H1 (cell line): ENCODE results near the gene SLC12A8. TPM values are rescaled to one million over a fixed set of nuclear protein-coding genes. Genes with fewer than 3 reads are reported as not detected.
A peak's percentile ranks its signal among the peaks of the same experiment; 100 is the strongest.

Experiments used
- CTCF ChIA-PET: fragments of 300-600 bp; sonication (Branson Sonifier 250); formaldehyde crosslinking; loops from one replicate; lab custom pipeline; 2021; ENCODE audit not compliant: partially characterized antibody; lab: Charles Lee
- POLR2A ChIA-PET: fragments of 300-600 bp; sonication (Branson Sonifier 250); formaldehyde crosslinking; loops from one replicate; lab custom pipeline; 2021; ENCODE audit warnings: inconsistent platforms; ENCODE audit not compliant: partially characterized antibody; lab: Charles Lee
- DNase-seq, 2 experiments: peaks; one replicate each; pipeline versions ENCODE4 v3.0.0 to v3.0.0-alpha.2; 2010 to 2022; ENCODE audit warnings: low spot score in 2 of 2, low read depth in 1 of 2, mixed read lengths in 1 of 2
- FAIRE-seq: peaks from 2 replicates; lab custom pipeline; 2011; peaks lifted over from hg19 to GRCh38; lab: Jason Lieb, UNC
- H2AFZ ChIP-seq: 2 replicates; pipeline ENCODE4 v1.8.1; 2012; ENCODE audit warnings: low read length, inconsistent platforms
- H2AK5ac ChIP-seq: 2 replicates; pipeline ENCODE4 v1.6.1; 2013; ENCODE audit warnings: low read depth, low read length
- H2BK120ac ChIP-seq: replicated peaks from 2 replicates; pipeline ENCODE3; 2013; ENCODE audit warnings: low read depth, low read length, inconsistent platforms
- H2BK12ac ChIP-seq: 2 replicates; pipeline ENCODE4 v1.6.1; 2013; ENCODE audit warnings: low read depth, low read length
- H2BK15ac ChIP-seq: 2 replicates; pipeline ENCODE4 v1.6.1; 2013; ENCODE audit warnings: low read length
- H2BK20ac ChIP-seq: 2 replicates; pipeline ENCODE4 v1.6.1; 2013; ENCODE audit warnings: low read length
- H2BK5ac ChIP-seq: 2 replicates; pipeline ENCODE4 v1.6.1; 2013; ENCODE audit warnings: low read depth, low read length
- H3K14ac ChIP-seq: 2 replicates; pipeline ENCODE4 v1.6.1; 2013; ENCODE audit warnings: inconsistent platforms; ENCODE audit not compliant: insufficient read length
- H3K18ac ChIP-seq: 2 replicates; pipeline ENCODE4 v1.6.1; 2013; ENCODE audit warnings: low read length; ENCODE audit errors: extremely low read depth
- H3K23ac ChIP-seq: 2 replicates; pipeline ENCODE4 v1.6.1; 2013; ENCODE audit warnings: inconsistent platforms; ENCODE audit not compliant: insufficient read length
- H3K23me2 ChIP-seq: 2 replicates; pipeline ENCODE4 v1.6.1; 2013; ENCODE audit warnings: low read depth, low read length
- H3K27ac ChIP-seq: 2 replicates; pipeline ENCODE4 v1.6.1; 2011; ENCODE audit warnings: low read depth, low read length, inconsistent platforms
- H3K27me3 ChIP-seq, 4 experiments: replicated peaks in 1 of 4; 1 replicate in 1 of 4; 2 replicates in 3 of 4; pipeline versions ENCODE4 v1.6.1 to v1.8.1; 2011 to 2013; ENCODE audit warnings: low read length in 3 of 4, mild to moderate bottlenecking in 3 of 4, inconsistent platforms in 2 of 4, mixed read lengths in 2 of 4, moderate library complexity in 1 of 4; ENCODE audit not compliant: control insufficient read depth in 3 of 4, insufficient read depth in 3 of 4; ENCODE audit errors: extremely low read depth in 1 of 4
- H3K36me3 ChIP-seq, 4 experiments: 2 replicates each; pipeline versions ENCODE4 v1.6.1 to v1.8.1; 2011 to 2013; ENCODE audit warnings: mild to moderate bottlenecking in 4 of 4, low read length in 3 of 4, moderate library complexity in 2 of 4, control low read depth in 1 of 4, inconsistent platforms in 1 of 4; ENCODE audit not compliant: insufficient read depth in 4 of 4, control insufficient read depth in 2 of 4
- H3K4ac ChIP-seq: replicated peaks from 2 replicates; pipeline ENCODE3; 2013; ENCODE audit warnings: low read length, low read depth, mixed read lengths, inconsistent platforms; ENCODE audit not compliant: insufficient read length
- H3K4me1 ChIP-seq, 4 experiments: replicated peaks in 1 of 4; 1 replicate in 1 of 4; 2 replicates in 3 of 4; pipeline versions ENCODE4 v1.6.1 to v1.8.1; 2011 to 2013; ENCODE audit warnings: low read length in 3 of 4, inconsistent platforms in 2 of 4, mixed read lengths in 1 of 4; ENCODE audit not compliant: insufficient read depth in 4 of 4, control insufficient read depth in 3 of 4
- H3K4me2 ChIP-seq, 2 experiments: 2 replicates each; pipeline versions ENCODE4 v1.6.1 to v1.8.1; 2011 to 2013; ENCODE audit warnings: low read depth in 2 of 2, low read length in 2 of 2, control low read depth in 1 of 2, inconsistent platforms in 1 of 2, mild to moderate bottlenecking in 1 of 2; ENCODE audit not compliant: insufficient read depth in 1 of 2
- H3K4me3 ChIP-seq, 4 experiments: fragments of 200-600, 300-600 bp in 1 of 4; sonication (generic), shearing (Covaris generic), sonication (Bioruptor Twin) in 1 of 4; 2 replicates each; pipeline versions ENCODE4 v1.5.1 to v1.8.1; 2011 to 2016; ENCODE audit warnings: low read length in 4 of 4, low read depth in 3 of 4, control low read depth in 2 of 4, inconsistent platforms in 2 of 4, mild to moderate bottlenecking in 2 of 4, mixed read lengths in 1 of 4, moderate library complexity in 1 of 4; ENCODE audit not compliant: insufficient read depth in 2 of 4; ENCODE audit errors: extremely low read depth in 1 of 4
- H3K56ac ChIP-seq: replicated peaks from 2 replicates; pipeline ENCODE3; 2013; ENCODE audit warnings: low read depth, mild to moderate bottlenecking, mixed read lengths, low read length, inconsistent platforms; ENCODE audit not compliant: insufficient read length
- H3K79me1 ChIP-seq: 2 replicates; pipeline ENCODE4 v1.6.1; 2013; ENCODE audit warnings: low read depth, low read length, control low read depth
- H3K79me2 ChIP-seq, 2 experiments: 2 replicates each; pipeline versions ENCODE4 v1.6.1 to v1.8.1; 2012 to 2013; ENCODE audit warnings: low read length in 2 of 2, mild to moderate bottlenecking in 2 of 2, inconsistent platforms in 1 of 2; ENCODE audit not compliant: insufficient read depth in 2 of 2, control insufficient read depth in 1 of 2
- H3K9ac ChIP-seq, 4 experiments: replicated peaks in 1 of 4; 1 replicate in 1 of 4; 2 replicates in 3 of 4; pipeline versions ENCODE4 v1.6.1 to v1.8.1; 2011 to 2013; ENCODE audit warnings: low read depth in 3 of 4, low read length in 3 of 4, control low read depth in 2 of 4, mild to moderate bottlenecking in 2 of 4, moderate library complexity in 2 of 4, inconsistent platforms in 1 of 4; ENCODE audit errors: extremely low read depth in 1 of 4
- H3K9me3 ChIP-seq, 2 experiments: 2 replicates each; pipeline versions ENCODE4 v1.6.1 to v1.8.1; 2012 to 2013; ENCODE audit warnings: mild to moderate bottlenecking in 2 of 2, moderate library complexity in 2 of 2, control low read depth in 1 of 2, inconsistent platforms in 1 of 2, low read depth in 1 of 2, low read length in 1 of 2, mixed read lengths in 1 of 2; ENCODE audit not compliant: insufficient read depth in 2 of 2
- H4K20me1 ChIP-seq, 2 experiments: replicated peaks in 1 of 2; 2 replicates each; pipeline versions ENCODE3 to v1.8.1; 2011 to 2013; ENCODE audit warnings: inconsistent platforms in 2 of 2, low read length in 2 of 2, mild to moderate bottlenecking in 1 of 2; ENCODE audit not compliant: insufficient read depth in 2 of 2, control insufficient read depth in 1 of 2
- H4K5ac ChIP-seq: 2 replicates; pipeline ENCODE4 v1.6.1; 2013; ENCODE audit warnings: low read length, low read depth, mixed read lengths, inconsistent platforms; ENCODE audit not compliant: insufficient read length
- H4K8ac ChIP-seq: 2 replicates; pipeline ENCODE4 v1.8.0; 2013; ENCODE audit warnings: mild to moderate bottlenecking, moderate library complexity, low read length, inconsistent platforms; ENCODE audit not compliant: insufficient read depth; ENCODE audit errors: extremely low read depth
- H4K91ac ChIP-seq: replicated peaks from 2 replicates; pipeline ENCODE3; 2013; ENCODE audit warnings: low read length, mixed read lengths, inconsistent platforms; ENCODE audit not compliant: insufficient read length
- WGBS, 2 experiments: shearing (Covaris generic) in 1 of 2; methylation state at CpG; one replicate each; pipeline versions ENCODE4 v1.1.6 to v1.1.7; 2013 to 2015; ENCODE audit warnings: low lambda C conversion rate in 2 of 2, mixed read lengths in 2 of 2, inconsistent platforms in 1 of 2, low coverage in 1 of 2, missing lambda C conversion rate in 1 of 2; ENCODE audit not compliant: insufficient replicate concordance in 2 of 2, insufficient coverage in 1 of 2, insufficient read length in 1 of 2; ENCODE audit errors: extremely low coverage in 1 of 2, missing lambda C conversion rate in 1 of 2; 5-methylcytosine and 5-hydroxymethylcytosine counted together
- polyA plus RNA-seq, 7 experiments: library from polyadenylated mRNA; depleted of rRNA in 3 of 7; stranded (reverse) in 5 of 7; unstranded in 2 of 7; fragments of >200 nt in 5 of 7; fragments of 200-250 nt in 2 of 7; gene quantifications; 1 replicate in 5 of 7; 2 replicates in 1 of 7; 4 replicates in 1 of 7; pipeline versions ENCODE4 v1.2.1 to v1.2.3, GENCODE V29; 2011 to 2013; ENCODE audit warnings: missing spikeins in 2 of 7, mixed read lengths in 2 of 7
- total RNA-seq: library from RNA; stranded (reverse); fragmentation: NEBNext Ultra II Directional; extraction: Animal tissue kit (Norgen Biotek cat#: 25700); gene quantifications from 2 replicates; pipeline ENCODE4 v1.2.1, GENCODE V29; 2021

The SLC12A8 gene
- total and polyA plus RNA-seq, 2 of the 8 experiments (the other 6 are each of a cell fraction or from before 2014, with no cell fraction given), result 13.7 to 14.4 TPM

GRCh38 chr3:125109536-125109925, 103.0 kb downstream of the SLC12A8 start:
- H4K5ac ChIP-seq, result no peak overlapping the region
- ChIA-PET CTCF (interaction anchor here (1.0 to 2.4 kb wide), 7 partner anchors 13 to 208 kb away, joined by 3 to 10 read pairs (median 3); no protein-coding TSS in a partner anchor), POLR2A (interaction anchor here (1.0 kb wide), 1 partner anchor 10 kb away, joined by 3 read pairs; no protein-coding TSS in a partner anchor)

More at GRCh38 chr3:125109536-125109925, 103.0 kb downstream of the SLC12A8 start:
- no peak overlapping the region for H3K4me2 ChIP-seq
- H3K14ac ChIP-seq, result no peak overlapping the region
- H3K79me1 ChIP-seq, result no peaks in the 10 kb centered on the region; the same call in 1 of the 2 replicates
- no peak overlapping the region for H2BK120ac ChIP-seq
- no peak overlapping the region for H3K23ac ChIP-seq
- H3K18ac ChIP-seq, result no peak overlapping the region
- no peaks in the 10 kb centered on the region for H3K9me3 ChIP-seq
- WGBS, 2 experiments, result 83% methylated on average over 4 of the region's 4 CpGs; no CpG with 5 or more reads in 1 of the 2 experiments
- H2BK5ac ChIP-seq, result no peak overlapping the region
- H2BK15ac ChIP-seq, result no peak overlapping the region
- H3K27me3 ChIP-seq, result no peaks in the 10 kb centered on the region
- H3K9ac ChIP-seq, result no peak overlapping the region
- DNase-seq, result peak in 1 of 2 experiments; percentile 24
- H3K4me1 ChIP-seq, result peaks cover 0 to 8% (median 0%) of the 10 kb centered on the region in 4 experiments; a peak in 1 of 7 replicates
- H4K91ac ChIP-seq, result no peak overlapping the region
- no peaks in the 10 kb centered on the region for H3K79me2 ChIP-seq
- H2BK20ac ChIP-seq, result no peak overlapping the region
- no peak overlapping the region for H2AK5ac ChIP-seq
- no peaks in the 10 kb centered on the region for H3K23me2 ChIP-seq
- no peak overlapping the region for H3K4ac ChIP-seq
- no peak overlapping the region for H4K8ac ChIP-seq
- H3K4me3 ChIP-seq, result no peak overlapping the region
- H2AFZ ChIP-seq, result no peak overlapping the region
- FAIRE-seq, result no peak
- no peaks in the 10 kb centered on the region for H4K20me1 ChIP-seq
- H3K56ac ChIP-seq, result no peak overlapping the region
- H3K36me3 ChIP-seq, result no peaks in the 10 kb centered on the region; a peak in 2 of 8 replicates
- no peak overlapping the region for H2BK12ac ChIP-seq
- H3K27ac ChIP-seq, result no peak overlapping the region
